ENCODE results near the gene ZNF566. TPM values are rescaled to one million over a fixed set of nuclear protein-coding genes. Genes with fewer than 3 reads are reported as not detected.

Gene ZNF566
- total and polyA plus RNA-seq, 12 donors = 2.6 to 15.0 (median 10.9) TPM

DNA sequence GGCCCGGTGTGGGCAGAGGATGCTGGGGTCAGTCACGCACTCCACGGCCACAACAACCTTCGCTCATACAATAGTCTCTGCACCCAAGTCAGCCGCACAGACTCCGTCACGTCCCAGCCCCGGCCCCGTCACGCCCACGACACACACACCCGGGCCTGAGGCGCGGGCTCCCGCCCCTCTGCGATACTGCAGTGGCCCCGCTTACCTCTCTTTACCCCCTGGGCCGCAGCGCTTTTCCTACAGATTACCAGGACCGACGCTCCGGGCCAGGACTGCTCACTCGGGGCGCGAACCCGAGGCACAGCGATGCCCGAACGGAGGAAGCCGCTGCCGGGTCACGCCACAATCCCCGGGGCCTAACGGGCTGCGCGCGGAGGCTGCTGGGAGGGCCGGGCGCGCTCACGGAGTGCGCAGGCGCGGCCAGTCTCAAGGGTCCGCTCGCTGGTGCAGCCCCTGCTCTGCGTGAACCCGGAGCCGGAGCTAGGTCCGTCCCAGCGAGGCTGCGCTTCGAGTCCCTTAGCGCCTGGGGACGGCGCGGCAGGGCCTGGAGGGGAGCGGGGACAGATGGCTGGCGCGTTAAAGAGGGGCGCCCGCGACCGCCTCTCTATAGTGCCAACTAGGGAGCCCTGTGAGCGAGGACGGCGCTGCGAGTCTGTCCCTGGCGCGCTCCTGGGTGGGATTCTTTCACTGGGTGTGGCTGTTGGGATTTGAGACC lies 70.9 kb downstream of the ZNF566 start, which contains the start of gene ZFP82:
TSS of gene ZFP82 (minus strand) at position 358 of the 715 bp plus-strand sequence. CDS start 8,855 bp downstream, outside the sequence.
- peak within 1 kb of the TSS; percentile 59 to 94 (median 78) for H3K4me3 ChIP-seq
- H3K9me3 ChIP-seq = peaks cover 0 to 35% (median 0%) of the 10 kb centered on the region in 11 donors
- intact Hi-C loops (cut with DNase I) = loop anchor here in 5 of 10 donors (1.0 to 5.0 kb wide), 5 partner anchors 36 to 71 kb away; partner anchors contain the start of genes ZNF566 (in 4 of the 5) and ZFP14 (in 1 of the 5)
- ATAC-seq (peak; percentile 96 to 98 (median 98)), DNase-seq (peak; percentile 86 to 90)
- WGBS, 2 donors = 0 to 1% methylated on average over 70 of the region's 70 CpGs
- H3K4me1 ChIP-seq = peaks cover 2 to 46% (median 17%) of the 10 kb centered on the region in 9 donors
- peaks cover 0 to 21% (median 0%) of the 10 kb centered on the region in 7 donors for H3K27me3 ChIP-seq
- H3K27ac ChIP-seq = peak within 1 kb of the TSS; percentile 86 to 96 (median 92)
- TF ChIP-seq, protein P1, sequence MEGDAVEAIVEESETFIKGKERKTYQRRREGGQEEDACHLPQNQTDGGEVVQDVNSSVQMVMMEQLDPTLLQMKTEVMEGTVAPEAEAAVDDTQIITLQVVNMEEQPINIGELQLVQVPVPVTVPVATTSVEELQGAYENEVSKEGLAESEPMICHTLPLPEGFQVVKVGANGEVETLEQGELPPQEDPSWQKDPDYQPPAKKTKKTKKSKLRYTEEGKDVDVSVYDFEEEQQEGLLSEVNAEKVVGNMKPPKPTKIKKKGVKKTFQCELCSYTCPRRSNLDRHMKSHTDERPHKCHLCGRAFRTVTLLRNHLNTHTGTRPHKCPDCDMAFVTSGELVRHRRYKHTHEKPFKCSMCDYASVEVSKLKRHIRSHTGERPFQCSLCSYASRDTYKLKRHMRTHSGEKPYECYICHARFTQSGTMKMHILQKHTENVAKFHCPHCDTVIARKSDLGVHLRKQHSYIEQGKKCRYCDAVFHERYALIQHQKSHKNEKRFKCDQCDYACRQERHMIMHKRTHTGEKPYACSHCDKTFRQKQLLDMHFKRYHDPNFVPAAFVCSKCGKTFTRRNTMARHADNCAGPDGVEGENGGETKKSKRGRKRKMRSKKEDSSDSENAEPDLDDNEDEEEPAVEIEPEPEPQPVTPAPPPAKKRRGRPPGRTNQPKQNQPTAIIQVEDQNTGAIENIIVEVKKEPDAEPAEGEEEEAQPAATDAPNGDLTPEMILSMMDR (IDR thresholded peaks at IDR 0.05) = peak in 1 of 9 donors; percentile 12
- H3K36me3 ChIP-seq = peaks cover 0 to 2% (median 0%) of the 10 kb centered on the region in 9 donors

DNA sequence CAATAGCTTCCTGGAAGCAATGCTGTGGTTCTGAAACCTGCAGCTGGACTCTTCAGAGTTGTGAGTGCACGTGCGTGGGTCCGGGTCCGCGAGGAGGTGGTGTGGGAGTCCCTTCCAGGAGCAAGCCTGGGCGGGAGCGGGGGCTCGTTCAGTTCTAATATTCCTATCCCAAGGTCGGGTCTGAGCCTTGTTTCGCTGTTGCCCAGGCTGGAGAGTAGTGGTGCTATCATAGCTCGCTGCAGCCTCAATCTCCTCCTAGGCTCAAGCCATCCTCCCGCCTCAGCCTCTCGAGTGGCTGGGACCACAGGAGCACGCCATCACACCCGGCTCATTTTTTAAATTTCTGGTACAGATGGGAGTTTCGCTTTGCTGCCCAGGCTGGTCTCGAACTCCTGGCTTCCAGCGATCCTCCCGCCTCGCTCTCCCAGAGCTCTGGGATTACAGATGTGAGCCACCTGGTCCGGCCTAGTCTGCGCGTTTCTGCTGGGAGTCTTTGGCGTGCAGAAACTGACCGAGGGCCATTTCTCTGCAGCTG lies 71.5 kb downstream of the ZNF566 start:
- WGBS, 2 donors = 11 to 20% methylated on average over 25 of the region's 25 CpGs
- ATAC-seq = peak in 3 of 8 donors; percentile 0 to 3 (median 1)
- intact Hi-C loops (cut with DNase I) = loop anchor here in 5 of 10 donors (1.0 to 5.0 kb wide), 5 partner anchors 36 to 71 kb away; partner anchors contain the start of genes ZNF566 (in 4 of the 5) and ZFP14 (in 1 of the 5)

DNA sequence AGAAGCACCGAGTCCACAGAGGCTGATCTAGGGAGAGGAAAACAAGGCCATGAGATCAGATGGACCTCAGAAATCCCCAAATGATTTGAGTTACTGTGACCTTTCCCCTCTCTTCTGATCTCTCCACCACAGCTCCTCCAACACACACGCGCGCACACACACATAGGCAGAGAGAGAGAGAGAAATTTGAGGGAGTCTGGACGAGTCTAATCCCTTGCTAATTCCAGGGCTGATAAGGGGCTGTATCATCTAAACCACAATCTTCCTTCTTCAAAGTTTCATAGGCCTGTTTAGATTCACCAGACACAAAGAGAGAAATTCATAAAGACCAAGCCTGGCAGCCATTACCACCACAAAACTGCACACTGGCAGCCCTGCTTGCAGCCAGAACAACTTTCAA lies 79.5 kb downstream of the ZNF566 start:
- Histone ChIP-seq H3K36me3 (peaks cover 0 to 79% (median 44%) of the 10 kb centered on the region in 9 donors), H3K27me3 (no peaks in the 10 kb centered on the region), H3K4me1 (peaks cover 0 to under 1% (median 0%) of the 10 kb centered on the region in 9 donors), H3K9me3 (peaks cover 0 to 75% (median 0%) of the 10 kb centered on the region in 11 donors), H3K4me3 (no peak overlapping the region), H3K27ac (no peak overlapping the region)
- 78 to 90% methylated on average over 5 of the region's 5 CpGs for WGBS, 2 donors
- ATAC-seq (peak in 1 of 8 donors; percentile 34), DNase-seq (no peak)
- TF ChIP-seq, protein P1 (IDR thresholded peaks at IDR 0.05) = no peak
- intact Hi-C loops (cut with DNase I) = no loop called here

More for the DNA sequence above, 71.5 kb downstream of the ZNF566 start:
- H3K27ac ChIP-seq = peak overlapping the region; percentile 86 to 96 (median 92)
- peaks cover 0 to 42% (median 0%) of the 10 kb centered on the region in 11 donors for H3K9me3 ChIP-seq
- peak overlapping the region; percentile 59 to 94 (median 78) for H3K4me3 ChIP-seq
- DNase-seq = peak in 1 of 2 donors; percentile 13
- peaks cover 2 to 46% (median 17%) of the 10 kb centered on the region in 9 donors for H3K4me1 ChIP-seq
- TF ChIP-seq, protein P1 (IDR thresholded peaks at IDR 0.05) = no peak
- H3K27me3 ChIP-seq = peaks cover 0 to 21% (median 0%) of the 10 kb centered on the region in 7 donors
- H3K36me3 ChIP-seq = peaks cover 0 to 8% (median 0%) of the 10 kb centered on the region in 9 donors

DNA sequence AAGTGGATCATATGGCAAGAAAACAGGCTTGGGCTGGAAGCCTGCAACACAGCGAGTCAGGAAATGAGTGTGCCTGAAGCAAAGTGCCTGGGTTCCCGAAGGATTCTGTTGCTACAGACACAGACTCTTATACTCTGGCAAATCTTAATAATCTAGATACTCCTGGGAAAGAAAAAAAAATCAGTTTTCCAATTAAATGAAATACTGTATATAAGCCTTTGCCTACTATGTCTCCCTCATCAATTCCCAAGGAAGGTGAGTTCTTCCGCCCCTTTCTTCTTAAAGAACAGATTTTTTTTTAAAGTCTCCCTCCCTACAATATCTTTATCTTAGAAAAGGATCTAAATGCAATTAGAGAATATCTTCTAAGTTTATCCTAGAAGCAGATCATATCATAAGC lies 81.3 kb downstream of the ZNF566 start:
- Histone ChIP-seq H3K4me1 (no peaks in the 10 kb centered on the region), H3K36me3 (peaks cover 0 to 94% (median 56%) of the 10 kb centered on the region in 9 donors), H3K27me3 (no peaks in the 10 kb centered on the region), H3K27ac (no peak overlapping the region), H3K9me3 (peaks cover 0 to 65% (median 0%) of the 10 kb centered on the region in 11 donors), H3K4me3 (no peak overlapping the region)
- ATAC-seq (no peak), DNase-seq (no peak)
- intact Hi-C loops (cut with DNase I) = no loop called here
- WGBS, 2 donors = 89 to 92% methylated on average over 3 of the region's 3 CpGs
- TF ChIP-seq, protein P1 (IDR thresholded peaks at IDR 0.05) = no peak
